Activated CD4-positive, alpha-beta T cell treated with anti-CD3 and anti-CD28 coated beads, Interleukin-2, Interleukin-4, amounts not matched to agents 100 ng/mL and 50 ng/mL, durations not matched to agents 16 hours and 8 hours (primary cell): ENCODE data around the gene PAK2.
A peak's percentile ranks its signal among the peaks of the same experiment; 100 is the strongest.
"Not testable (repeated sequence)": the region's sequence is repeated elsewhere in the genome, so short reads cannot be mapped to it uniquely, and the experiment has no call there.

Experiments used
- DNase-seq: peaks from one replicate; pipeline ENCODE4 v3.0.0-alpha.2; 2020; ENCODE audit warnings: low spot score

PAK2 gene

GRCh38 chr3:196736670-196737374 lies 2.8 kb upstream of the PAK2 start:
- DNase-seq = no peak

- no peak for DNase-seq
Observed at GRCh38 chr3:196737655-196738054, 2.0 kb upstream of the PAK2 start.

GRCh38 chr3:196740481-196741248 lies 1.0 kb downstream of the PAK2 start:
- DNase-seq = peak; percentile 22

- no peak for DNase-seq
Observed at GRCh38 chr3:196741249-196741889, 1.7 kb downstream of the PAK2 start.

GRCh38 chr3:196743569-196743968 lies 3.9 kb downstream of the PAK2 start:
- DNase-seq = not testable (repeated sequence)

GRCh38 chr3:196749125-196749524 lies 9.5 kb downstream of the PAK2 start:
- no peak for DNase-seq

GRCh38 chr3:196753201-196753600 lies 13.5 kb downstream of the PAK2 start:
- DNase-seq = no peak

GRCh38 chr3:196754091-196754981 lies 14.7 kb downstream of the PAK2 start:
- no peak for DNase-seq

- no peak for DNase-seq
Observed at GRCh38 chr3:196756732-196757131, 17.1 kb downstream of the PAK2 start.

- DNase-seq = no peak
Observed at GRCh38 chr3:196757876-196758739, 18.5 kb downstream of the PAK2 start.

- no peak for DNase-seq
Observed at GRCh38 chr3:196763179-196763578, 23.5 kb downstream of the PAK2 start.

GRCh38 chr3:196765454-196765853 lies 25.8 kb downstream of the PAK2 start:
- no peak for DNase-seq

- DNase-seq = no peak
Observed at GRCh38 chr3:196771067-196771466, 31.4 kb downstream of the PAK2 start.

GRCh38 chr3:196772102-196772501 lies 32.4 kb downstream of the PAK2 start:
- DNase-seq = no peak

- DNase-seq = no peak
Observed at GRCh38 chr3:196772897-196773296, 33.2 kb downstream of the PAK2 start.

- DNase-seq = peak; percentile 6
Observed at GRCh38 chr3:196774191-196774820, 34.6 kb downstream of the PAK2 start.

- DNase-seq = no peak
Observed at GRCh38 chr3:196774848-196775422, 35.3 kb downstream of the PAK2 start.

GRCh38 chr3:196775938-196776337 lies 36.3 kb downstream of the PAK2 start:
- DNase-seq = no peak

- DNase-seq = no peak
Observed at GRCh38 chr3:196777836-196778235, 38.2 kb downstream of the PAK2 start.

GRCh38 chr3:196778755-196779154 lies 39.1 kb downstream of the PAK2 start:
- no peak for DNase-seq
